ENCODE data around the gene GMPR2.

GMPR2 gene

DNA sequence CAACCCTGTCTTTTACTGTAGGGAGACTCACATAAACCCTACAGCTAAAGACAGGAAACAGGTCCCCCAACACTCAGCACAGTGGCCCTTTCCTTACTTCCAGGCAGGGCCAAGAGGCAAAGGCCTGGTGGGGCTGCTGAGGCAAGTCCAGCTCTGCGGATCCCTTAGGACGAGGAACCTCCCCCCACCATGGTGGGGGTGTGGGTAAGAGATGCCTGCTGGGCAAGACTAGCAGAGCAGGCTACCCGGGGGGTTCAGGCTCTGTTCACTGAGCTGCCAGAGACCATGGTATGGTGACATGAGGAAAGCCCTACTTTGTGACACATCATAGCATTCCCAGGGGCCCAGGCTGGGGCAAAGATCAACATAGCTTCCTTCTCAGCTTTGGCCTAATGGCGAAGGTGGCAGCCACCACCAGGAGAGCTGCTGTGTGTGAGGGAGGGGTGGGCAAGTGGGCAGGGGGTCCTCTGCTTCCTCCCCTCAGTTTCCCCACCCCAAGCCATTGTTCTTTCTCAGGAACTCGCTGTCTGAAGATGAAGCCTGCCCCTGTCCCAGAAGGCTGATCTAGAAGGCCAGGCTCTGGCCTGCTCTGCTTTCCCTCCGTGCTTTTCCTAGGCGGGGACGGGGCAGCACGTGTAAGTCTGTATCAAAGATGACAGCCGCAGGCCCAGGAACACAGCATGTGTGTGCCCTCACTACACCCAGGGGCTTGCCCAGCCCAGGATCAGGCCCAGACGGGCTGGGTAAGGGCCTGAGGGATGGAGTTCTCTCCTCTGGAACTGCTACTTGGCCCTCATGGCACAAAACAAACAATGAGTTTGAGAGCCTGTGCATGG, 19.8 kb downstream of the GMPR2 start:
- DNase-seq (ENCODE audit: low spot score) = no peak

DNA sequence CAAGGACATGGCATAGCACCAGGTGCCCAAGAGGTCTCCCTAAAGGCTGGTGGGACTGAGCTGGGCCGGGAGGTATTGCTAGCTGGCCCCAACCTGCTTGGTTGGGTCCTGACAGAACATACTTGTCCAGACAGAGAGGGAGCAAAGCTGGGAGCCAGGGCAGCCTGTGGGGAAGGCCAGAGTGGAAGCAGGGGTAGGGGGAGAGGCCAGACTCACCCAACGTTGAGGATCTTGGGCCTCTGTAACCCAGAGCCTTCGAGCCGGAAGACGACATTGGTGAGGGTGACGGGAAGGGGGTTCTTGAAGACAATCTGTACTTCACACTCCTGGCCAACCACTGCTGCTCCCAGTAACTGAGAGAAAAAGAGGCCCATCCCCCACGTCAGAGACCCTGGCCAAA, 21.2 kb downstream of the GMPR2 start:
- no peak for DNase-seq (ENCODE audit: low spot score)

DNA sequence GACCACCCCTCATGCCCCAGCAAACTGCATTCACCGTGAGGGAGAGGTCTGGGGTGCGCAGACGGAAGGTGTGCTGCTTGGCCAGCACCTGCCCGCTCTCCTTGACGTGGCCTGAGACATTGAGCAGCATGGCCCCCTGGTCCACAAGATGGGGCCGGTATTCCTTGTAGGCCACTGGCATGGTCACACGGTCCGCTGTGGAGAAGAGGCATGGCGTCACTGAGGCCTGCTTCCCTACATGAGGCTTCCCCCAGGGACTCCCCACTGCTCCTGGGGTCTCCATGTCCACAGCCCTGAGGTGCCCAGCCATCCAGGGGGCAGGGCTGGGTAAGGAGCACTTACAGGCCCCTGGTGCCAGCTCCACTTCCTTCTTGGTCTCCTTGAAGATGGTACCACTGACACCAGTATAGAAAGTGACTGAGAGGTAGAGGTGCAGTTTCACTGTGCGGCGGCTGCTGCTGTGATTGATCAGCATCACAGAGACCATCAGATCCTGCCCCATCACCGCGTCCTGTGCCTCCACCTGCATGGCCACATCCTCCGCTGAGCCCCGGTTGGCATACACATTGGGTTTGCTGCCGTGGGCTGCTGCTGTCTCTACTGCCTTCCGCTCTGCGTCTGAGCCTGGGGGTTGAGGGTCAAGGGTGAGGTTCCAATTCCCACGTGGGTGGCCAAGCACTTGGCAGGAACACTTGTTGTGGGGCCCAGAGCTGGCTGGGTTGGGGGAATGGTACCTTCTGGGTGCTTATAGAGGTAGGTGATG, 22.1 kb downstream of the GMPR2 start:
- DNase-seq (ENCODE audit: low spot score) = no peak

DNA sequence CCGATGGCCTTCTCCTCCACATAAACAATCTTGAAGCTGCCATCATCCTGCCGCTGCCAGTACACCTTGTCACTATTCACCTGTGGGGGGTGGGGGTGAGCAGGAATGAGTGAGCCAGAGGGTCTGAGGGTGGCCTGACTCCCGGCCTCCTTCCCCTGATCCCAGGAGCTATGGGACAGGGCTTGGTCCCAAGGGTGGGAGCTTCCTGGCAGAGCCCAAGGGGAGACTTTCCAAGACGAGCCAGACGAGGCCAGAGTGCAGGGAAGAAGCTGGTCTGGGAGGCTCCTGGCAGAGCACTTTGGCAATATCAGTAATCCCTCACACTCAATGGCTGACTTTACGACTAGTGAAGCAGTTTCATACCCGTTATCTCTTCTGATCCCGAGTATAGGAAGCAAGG, 22.7 kb downstream of the GMPR2 start:
- DNase-seq (ENCODE audit: low spot score) = no peak

DNA sequence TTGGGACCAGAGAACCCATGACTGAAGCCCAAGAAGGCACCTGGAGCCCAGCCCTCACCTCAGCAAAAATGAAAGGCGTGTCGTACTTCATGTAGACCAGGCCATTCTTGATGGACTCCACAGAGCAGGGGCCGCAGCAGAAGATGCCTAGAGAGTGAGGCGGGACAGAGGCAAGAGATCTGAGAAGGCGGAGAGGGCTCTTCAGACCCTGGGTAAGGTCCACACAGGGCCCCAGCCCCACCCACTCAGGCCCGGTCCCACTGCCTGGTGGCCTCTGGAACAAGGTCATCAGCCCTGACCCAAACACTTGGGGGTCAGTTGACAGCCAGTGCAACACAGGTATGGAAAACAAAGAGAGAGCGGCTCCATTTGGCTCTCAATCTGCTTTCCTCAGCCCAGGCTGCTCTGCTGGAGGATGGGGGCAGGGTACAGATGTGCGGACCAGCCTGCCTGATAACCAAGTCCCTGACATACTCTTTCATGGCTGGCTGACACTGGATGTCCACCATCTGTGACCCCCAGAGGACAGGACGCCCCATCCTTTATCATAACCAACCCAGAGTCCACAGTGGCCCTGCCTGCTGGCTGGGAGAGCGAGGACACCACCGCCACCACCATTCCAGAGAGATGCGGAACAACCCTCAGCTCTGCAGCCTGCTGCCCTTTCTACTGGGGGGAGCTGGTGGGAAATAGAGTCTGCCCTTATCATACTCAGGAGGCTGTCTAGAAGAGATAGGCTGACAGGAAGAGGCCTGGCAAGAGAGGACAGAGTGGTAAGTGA, 23.4 kb downstream of the GMPR2 start:
- DNase-seq (ENCODE audit: low spot score) = no peak

DNA sequence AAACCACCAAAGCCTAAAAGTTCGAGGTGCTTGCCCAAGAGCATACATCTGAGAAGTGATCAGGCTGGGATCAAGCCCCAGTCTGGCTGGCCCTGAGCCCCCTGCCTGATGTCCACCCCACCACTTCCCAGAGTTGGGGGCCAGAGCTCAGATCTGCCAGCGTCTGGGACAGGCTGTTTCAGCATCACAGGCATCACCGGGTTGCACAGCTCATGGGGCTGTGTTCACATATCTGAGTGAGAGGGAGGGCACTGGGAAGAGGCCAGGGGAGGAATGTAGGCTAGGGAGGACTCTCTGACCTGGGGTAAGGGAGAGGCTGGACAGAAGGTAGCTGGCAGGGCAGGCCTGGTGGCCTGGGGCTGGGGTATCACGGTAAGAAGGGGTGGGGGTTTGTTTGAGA, 24.2 kb downstream of the GMPR2 start:
- DNase-seq (ENCODE audit: low spot score) = no peak

DNA sequence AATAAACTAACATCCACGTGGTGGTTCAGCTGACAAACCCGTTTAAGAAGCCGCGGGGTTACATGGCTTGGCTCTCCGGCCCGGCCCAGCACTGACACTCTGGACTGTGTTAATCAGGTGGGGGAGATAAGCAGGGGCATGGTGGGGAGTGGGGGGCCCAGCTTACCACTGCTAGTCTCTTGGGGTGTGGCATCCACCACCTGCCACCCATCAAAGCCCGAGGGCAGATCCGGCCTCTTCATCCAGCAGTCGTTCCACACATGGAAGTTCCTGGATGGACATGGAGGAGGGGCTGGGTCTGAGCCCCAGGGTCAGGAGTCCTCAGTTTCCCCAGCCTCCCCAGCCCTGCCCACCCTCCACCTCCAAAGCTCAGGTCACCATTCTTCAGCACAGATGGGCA, 25.4 kb downstream of the GMPR2 start:
- DNase-seq (ENCODE audit: low spot score) = no peak

DNA sequence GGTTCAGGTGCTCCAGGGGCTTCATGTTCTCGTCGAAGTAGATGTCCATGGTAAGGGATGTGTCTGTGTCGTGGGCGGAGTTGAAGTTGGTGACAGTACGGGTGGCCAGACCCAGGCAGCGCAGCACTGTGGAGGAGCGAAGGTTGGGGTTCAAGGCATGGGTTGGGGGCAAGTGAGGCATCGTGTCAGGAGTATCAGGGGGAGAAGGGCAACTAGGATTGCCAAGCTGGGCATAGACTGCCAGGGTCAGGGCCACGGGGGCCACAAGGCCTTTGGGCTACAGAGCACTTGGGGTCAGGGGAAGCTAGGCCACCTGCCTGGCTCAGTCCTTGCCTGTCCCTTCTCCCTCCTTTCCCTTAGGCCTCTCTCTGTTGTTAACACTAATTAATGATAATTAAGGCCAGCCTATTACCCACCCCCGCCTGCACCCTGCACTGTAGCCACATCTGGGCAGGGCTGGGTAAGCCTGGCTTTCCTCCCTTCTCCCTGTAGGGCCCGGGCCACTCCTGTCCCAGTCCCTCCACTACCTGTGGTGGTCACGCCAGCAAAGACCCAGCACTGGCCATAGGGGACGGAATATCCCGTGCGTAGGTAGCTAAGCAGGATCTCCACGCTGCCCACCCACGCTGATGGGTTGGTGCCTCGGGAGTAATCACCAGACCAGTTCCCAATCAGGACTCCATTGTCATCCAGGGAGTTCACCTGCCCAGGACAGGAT, 26.0 kb downstream of the GMPR2 start:
- no peak for DNase-seq (ENCODE audit: low spot score)

DNA sequence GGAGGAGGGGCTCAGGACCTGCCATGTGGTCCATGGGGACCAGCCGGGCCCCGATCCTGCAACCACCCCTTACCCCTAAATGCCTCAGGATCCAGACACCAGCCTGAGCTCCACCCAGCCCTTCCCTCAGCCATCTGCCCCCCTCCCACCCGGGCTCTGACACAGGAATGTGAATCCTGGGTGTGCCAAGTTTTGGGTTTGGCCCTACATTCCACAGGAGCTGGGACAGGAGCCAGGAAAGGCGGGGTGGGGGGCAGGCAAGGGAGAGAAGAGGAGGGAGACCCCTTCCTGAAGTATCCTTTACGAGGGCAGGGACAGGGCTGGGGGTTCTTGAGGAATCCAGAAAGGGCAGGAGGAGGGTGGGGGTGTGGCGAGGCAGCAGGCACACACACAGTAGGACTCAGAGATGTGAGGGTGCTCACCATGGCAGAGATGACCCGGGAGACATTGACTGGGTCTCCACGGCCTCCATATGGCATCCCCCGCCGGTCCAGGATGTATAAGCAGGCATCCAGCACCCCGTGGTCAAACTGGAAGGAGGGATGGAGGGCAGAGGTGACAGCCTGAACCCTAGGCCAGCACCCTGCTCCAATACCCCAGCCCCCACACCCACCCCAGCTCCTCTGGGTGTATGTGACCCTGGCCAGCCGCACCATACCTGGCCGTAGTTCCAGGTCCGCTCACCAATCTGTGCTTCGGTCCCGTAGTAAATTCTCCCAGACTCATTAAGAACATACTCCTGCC, 26.7 kb downstream of the GMPR2 start:
- no peak for DNase-seq (ENCODE audit: low spot score)

DNA sequence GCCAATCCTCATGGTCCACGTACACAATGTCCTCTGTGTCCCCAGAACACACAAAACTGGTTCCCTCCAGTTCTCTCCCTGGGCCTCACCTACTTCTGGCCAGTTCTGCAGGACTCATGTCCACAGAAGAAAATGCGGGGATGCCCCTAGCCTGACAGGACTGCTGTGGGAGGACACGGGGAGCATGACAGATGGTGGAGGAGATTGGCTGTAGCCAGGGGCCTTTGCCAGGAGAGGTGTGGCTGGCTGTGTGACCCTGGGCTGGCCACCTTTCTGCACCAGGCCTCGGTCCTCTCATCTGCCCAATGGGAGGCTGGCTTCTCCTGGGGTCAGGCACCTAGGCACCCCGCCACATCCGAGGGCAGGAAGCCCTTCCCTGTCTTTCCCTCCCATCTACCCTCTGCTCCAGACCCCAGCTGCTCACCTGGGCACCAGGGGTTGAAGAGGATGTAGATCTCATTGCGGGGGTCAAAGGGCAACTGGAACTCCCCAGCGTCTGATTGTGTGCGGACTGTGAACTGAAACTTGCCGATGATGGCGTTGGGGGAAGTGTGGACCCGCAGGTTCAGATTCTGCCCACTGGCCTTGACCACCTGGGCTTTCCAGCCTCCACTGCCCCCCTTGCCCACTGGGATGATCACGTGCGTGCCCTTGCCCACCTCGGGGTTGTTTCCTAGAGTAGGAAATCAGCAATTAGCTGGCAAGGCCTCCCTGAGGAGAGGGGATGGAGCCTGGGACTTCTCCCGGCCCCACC, 27.5 kb downstream of the GMPR2 start:
- no peak for DNase-seq (ENCODE audit: low spot score)

DNA sequence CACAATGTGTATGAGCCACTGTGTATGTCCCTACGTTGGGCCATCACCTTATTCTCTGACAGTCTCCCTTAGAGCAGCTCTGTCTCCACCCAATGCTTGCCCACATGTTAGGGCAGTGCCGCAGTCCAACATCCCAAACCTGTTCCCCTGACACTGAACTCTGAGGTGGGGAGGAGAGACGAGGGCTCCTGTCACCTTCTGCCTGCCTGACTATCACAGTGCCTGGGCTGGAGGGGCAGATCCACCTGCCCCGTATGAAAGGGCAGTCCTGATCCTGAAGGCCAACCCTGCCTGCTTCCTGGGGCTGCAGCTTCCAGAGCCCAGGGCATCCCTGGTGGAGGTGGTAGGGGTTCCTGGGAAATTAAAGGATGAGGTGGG, 28.0 kb downstream of the GMPR2 start:
- DNase-seq (ENCODE audit: low spot score) = no peak

DNA sequence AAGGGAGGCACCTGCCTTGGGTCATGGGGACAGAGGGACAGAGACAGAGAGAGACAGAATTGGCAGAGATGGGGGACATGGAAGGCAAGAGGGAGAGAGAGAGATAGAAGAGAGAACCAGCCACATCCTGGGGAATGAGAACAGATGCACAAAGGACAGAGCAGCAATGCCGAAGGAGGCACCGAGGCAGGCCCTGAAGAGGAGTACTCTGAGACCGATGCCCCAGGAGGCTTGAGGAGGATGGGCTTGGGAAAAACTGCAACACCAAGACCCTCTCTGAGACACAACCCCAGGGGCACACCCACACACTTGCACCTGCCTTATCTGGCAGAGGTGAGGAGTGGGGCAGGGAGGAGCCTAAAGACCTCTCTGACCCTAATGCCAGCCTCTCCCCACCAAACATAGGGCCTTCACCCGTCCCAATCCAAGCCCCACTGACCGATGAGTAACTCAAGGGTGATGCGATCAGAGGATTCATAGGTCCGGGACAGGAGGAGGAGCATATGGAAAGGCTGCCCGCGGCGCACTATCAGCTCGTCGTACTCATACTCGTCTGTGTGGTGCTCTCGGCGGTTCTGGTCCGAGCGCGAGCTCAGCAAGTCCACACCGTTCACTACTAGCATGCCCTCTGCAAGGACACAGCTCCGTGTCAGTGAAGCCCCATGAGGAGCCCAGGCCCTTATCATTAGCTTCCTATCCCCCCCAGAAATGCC, 28.7 kb downstream of the GMPR2 start:
- no peak for DNase-seq (ENCODE audit: low spot score)

DNA sequence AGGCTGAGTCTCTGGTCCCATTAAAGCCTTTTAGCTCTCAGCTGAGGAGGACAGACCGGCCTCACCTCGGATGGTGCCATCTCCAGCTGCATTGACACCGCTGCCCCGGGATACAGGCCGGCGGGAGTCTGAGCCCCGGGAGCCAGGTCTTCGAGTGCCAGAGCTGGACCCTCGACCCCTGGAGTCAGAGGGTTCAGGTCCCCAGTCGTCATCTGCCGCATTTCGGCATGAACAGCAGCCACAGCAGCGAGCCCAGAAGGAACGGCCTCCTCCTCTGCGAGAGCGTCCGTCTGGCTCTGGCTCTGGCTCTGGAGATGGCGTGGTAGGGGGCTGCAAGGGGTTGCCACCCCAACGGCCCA, 29.2 kb downstream of the GMPR2 start:
- no peak for DNase-seq (ENCODE audit: low spot score)

DNA sequence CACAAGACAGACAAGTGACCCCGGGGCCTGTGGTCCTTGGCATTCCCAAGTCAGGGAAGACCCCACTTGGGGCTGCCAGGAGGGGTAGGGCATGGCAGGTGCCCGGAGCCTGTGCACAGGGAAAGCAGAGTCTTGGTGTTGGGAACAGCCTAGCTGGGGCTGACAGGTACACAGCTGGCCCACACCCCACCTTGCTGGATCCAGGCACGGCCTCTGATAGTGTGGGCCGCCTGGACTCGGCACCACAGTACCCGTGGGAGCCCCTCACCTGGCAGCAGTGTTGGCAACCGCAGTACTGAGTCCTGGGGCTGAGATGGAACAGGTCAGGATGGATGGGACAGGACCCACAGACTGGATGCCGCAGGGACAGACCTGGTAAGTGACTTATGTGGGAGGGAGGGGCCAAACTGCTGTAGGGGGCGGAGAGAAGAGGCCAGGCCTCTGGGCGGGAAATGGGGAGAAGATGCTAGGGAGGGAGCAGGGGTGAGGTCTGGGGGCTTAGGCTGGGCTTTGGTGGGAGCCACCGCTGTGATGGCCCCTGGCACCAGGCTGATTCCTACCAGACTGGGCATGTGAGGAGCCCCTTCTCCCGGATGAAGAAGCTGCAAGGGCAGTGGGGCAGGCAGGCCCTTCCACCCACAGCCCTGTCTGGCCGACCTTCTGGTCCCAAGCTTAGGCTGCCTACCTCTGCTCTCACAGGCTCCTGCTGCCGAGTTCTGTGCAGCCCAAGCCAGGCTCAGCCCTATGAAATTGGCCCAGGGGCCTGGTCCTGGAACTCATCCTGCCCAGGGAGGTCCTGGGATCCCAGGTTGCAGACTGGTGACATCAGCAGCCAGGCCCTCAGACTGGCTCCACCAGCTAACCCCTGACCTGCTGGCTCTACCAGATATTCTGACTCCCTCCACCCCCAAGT, 30.3 kb downstream of the GMPR2 start, which contains the start of gene TGM1:
TSS of gene TGM1 (minus strand) at position 357 of the 913 bp plus-strand sequence. CDS start 825 bp downstream, outside the sequence.
- no peak for DNase-seq (ENCODE audit: low spot score)

DNA sequence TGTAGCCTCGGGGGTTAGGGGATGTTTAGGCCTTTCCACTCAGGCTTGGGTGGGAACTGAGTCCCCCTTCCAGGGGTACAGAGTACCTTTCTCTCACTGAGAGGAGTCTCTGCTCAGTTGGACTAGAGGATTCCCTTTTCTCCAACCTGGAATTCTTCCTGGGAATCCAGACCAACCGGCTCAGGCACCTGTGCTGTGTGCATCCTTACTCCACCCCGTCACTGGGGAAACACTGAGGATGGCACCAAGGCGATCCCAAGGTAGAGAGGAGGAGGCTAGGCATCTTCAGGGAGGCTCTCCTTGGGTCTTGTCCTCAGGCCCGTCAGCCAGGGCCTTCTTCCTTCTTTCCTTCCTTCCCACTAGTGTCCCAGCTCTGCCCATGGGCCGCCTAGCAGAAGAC, 31.1 kb downstream of the GMPR2 start:
- DNase-seq (ENCODE audit: low spot score) = no peak

DNA sequence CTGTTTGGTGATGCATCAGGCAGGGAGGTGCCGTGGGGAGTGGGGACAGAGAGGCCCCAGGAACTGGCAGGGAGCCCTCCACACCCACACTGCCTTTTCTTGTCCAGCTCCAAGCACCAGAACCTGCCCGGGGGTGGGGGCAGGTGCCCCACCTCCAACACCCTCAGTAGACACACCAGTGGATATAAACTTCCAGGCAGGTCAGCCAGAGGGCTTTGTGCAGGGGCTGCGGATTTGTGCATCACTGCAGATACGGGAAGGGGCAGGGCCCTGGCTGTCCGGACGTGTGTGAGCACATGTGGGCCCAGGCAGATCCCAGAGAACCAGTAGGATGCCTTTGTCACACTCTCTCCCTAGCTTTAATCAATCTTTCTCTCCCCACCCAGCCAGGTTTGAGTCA, 31.6 kb downstream of the GMPR2 start:
- DNase-seq (ENCODE audit: low spot score) = no peak

DNA sequence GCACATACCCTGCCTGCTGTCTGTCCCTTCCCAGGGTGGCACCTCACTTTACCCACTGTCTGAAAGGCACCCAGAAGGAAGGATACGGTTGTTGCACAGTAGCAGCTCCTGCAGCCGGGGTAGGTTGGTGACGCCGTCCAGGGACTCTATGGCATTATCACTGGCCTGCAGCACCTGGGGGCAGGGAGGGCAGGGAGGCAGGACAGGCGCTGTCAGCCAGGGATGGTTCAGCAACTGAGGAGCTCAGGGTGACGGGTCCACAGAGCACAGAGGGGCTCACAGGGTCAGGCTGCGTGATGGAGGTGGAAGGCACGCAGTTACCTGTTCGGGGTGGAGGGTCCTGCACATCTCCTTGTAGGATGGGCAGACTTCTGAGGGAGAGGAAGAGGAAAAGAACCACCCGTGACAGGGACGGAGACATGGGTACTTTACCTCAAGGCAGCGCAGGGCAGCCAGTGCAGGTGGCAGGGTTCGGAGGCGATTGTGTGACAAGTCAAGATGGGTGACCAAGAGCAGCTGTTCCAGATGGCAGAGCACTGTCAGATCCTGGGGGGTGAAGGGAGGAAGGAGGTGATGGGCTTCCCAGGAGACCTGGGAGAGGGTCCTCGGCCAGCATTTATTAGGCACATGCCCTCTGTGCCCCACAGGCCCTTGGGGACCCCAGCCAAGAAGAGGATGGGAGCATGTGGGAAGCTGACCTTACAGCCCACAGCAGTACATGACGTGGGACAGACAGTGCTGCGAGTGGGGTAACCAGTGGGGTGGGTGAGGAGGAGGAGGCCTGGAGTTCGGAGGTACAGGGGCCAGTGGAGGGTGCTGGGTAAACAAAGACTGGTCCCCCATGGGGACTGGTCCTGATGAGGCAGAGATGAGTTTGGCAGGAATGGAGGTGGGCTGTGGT, 33.9 kb downstream of the GMPR2 start:
- no peak for DNase-seq (ENCODE audit: low spot score)

DNA sequence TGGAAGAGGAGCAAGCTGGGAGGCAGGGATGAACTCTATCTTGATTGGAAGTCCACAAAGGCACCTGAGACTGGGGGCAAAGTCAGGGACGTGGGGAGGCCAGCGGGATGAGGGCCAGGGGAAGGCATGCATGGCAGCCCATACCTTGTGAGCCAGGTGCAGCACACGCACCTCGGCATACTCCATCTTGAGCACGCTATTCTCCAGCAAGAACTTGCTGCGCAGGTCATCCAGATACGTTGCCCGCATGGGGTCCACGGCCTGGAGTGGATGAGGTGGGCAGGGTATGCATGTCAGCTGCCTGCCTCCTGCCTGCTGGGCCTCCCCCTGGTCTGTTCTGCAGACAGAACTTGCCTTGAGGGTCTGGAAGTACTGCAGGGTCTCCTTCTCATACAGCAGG, 34.8 kb downstream of the GMPR2 start:
- DNase-seq (ENCODE audit: low spot score) = no peak

Data from D341Med (cell line).